Measurements from ENCODE around the gene UGT1A4. TPM values are rescaled to one million over a fixed set of nuclear protein-coding genes. Genes with fewer than 3 reads are reported as not detected.
A peak's percentile ranks its signal among the peaks of the same experiment; 100 is the strongest.

Gene UGT1A4
- total and polyA plus RNA-seq, 10 of the 15 experiments (the other 5 are each of a cell fraction or from before 2014, with no cell fraction given) = not detected

GRCh38 chr2:233708942-233709341, 9.6 kb upstream of the UGT1A4 start:
- H4K20me1 ChIP-seq (ENCODE audit: control insufficient read depth, insufficient read depth) = no peaks in the 10 kb centered on the region
- H3K9ac ChIP-seq (ENCODE audit: control insufficient read depth, insufficient read depth, low read length) = no peak overlapping the region
- FAIRE-seq (no peak), ATAC-seq (no peak), DNase-seq (ENCODE audit: low read depth, low spot score) (no peak)
- no peaks in the 10 kb centered on the region for H3K79me2 ChIP-seq (ENCODE audit: control insufficient read depth, insufficient read depth, low read length)
- ChIA-PET RAD21 (ENCODE audit: unreplicated experiment) (no interaction called here), CTCF (interaction anchor here (0.7 kb wide), 1 partner anchor 304 kb away, joined by 4 read pairs; no protein-coding TSS in a partner anchor), SMC1A (ENCODE audit: uncharacterized antibody, unreplicated experiment) (no interaction called here), POLR2A (no interaction called here)
- no peak overlapping the region for H3K27ac ChIP-seq (ENCODE audit: control insufficient read depth, insufficient read depth)
- no peak overlapping the region for H2AFZ ChIP-seq (ENCODE audit: control insufficient read depth, low read depth, low read length)
- TF ChIP-seq USF1 (IDR thresholded peaks at IDR 0.05; ENCODE audit: borderline replicate concordance, extremely low read length, insufficient read depth, low read depth, low read length) = peak; percentile 2
- TF ChIP-seq HDAC2 (IDR thresholded peaks at IDR 0.05) = no peak
- no peak for TF ChIP-seq GABPA (IDR thresholded peaks at IDR 0.05; ENCODE audit: low read depth)
- TF ChIP-seq RAD21 (IDR thresholded peaks at IDR 0.05; ENCODE audit: insufficient read depth, low read depth, low read length) = no peak
- BruUV-seq (replicated peaks) = no TSS peak
- no peaks in the 10 kb centered on the region for H3K36me3 ChIP-seq (ENCODE audit: control insufficient read depth in 2 of 2, insufficient read depth in 2 of 2, low read length in 1 of 2)
- in situ Hi-C loops (cut with MboI) (no loop called here), intact Hi-C loops (cut with micrococcal nuclease; ENCODE audit: unreplicated experiment) (no loop called here)
- 35% methylated on average over 5 of the region's 5 CpGs for WGBS (ENCODE audit: insufficient coverage, insufficient replicate concordance, low lambda C conversion rate, missing lambda C conversion rate)
- H3K4me3 ChIP-seq = no peak overlapping the region
- H3K9me3 ChIP-seq (replicated peaks; ENCODE audit: control insufficient read depth, insufficient read depth, low read length) = no peaks in the 10 kb centered on the region; the same call in 1 of the 3 replicates
- no peaks in the 10 kb centered on the region for H3K4me1 ChIP-seq (ENCODE audit: control insufficient read depth, insufficient read depth, low read length)
- no peak overlapping the region for H3K4me2 ChIP-seq (ENCODE audit: control insufficient read depth, insufficient read depth)
- H3K27me3 ChIP-seq (replicated peaks in 1 of 2; ENCODE audit: control insufficient read depth in 2 of 2, insufficient read depth in 2 of 2, low read length in 1 of 2) = peaks cover 0 to 4% of the 10 kb centered on the region in 2 experiments; a peak in 1 of 4 replicates

GRCh38 chr2:233711312-233712008, 7.1 kb upstream of the UGT1A4 start:
- ATAC-seq (peak; percentile 96), FAIRE-seq (peak; percentile 81), DNase-seq (ENCODE audit: low read depth, low spot score) (peak; percentile 1)
- no peak overlapping the region for H3K4me3 ChIP-seq
- ChIA-PET CTCF (interaction anchor here (0.5 to 2.0 kb wide), 16 partner anchors 16 to 1540 kb away, joined by 3 to 10 read pairs (median 3); no protein-coding TSS in a partner anchor), SMC1A (ENCODE audit: uncharacterized antibody, unreplicated experiment) (interaction anchor here (2.2 kb wide), 1 partner anchor 306 kb away, joined by 10 read pairs; no protein-coding TSS in a partner anchor), RAD21 (ENCODE audit: unreplicated experiment) (interaction anchor here (0.6 to 1.6 kb wide), 4 partner anchors 20 to 307 kb away, joined by 3 to 4 read pairs (median 4); no protein-coding TSS in a partner anchor), POLR2A (no interaction called here)
- intact Hi-C loops (cut with micrococcal nuclease; ENCODE audit: unreplicated experiment) (loop anchor here (1.0 to 10.0 kb wide), 3 partner anchors 227 to 307 kb away; no protein-coding TSS in a partner anchor), in situ Hi-C loops (cut with MboI) (no loop called here)
- H3K9ac ChIP-seq (ENCODE audit: control insufficient read depth, insufficient read depth, low read length) = no peak overlapping the region
- H4K20me1 ChIP-seq (ENCODE audit: control insufficient read depth, insufficient read depth) = no peaks in the 10 kb centered on the region
- BruUV-seq (replicated peaks) = no TSS peak
- H3K36me3 ChIP-seq (ENCODE audit: control insufficient read depth in 2 of 2, insufficient read depth in 2 of 2, low read length in 1 of 2) = no peaks in the 10 kb centered on the region
- H3K79me2 ChIP-seq (ENCODE audit: control insufficient read depth, insufficient read depth, low read length) = no peaks in the 10 kb centered on the region
- 12% methylated on average over 11 of the region's 11 CpGs for WGBS (ENCODE audit: insufficient coverage, insufficient replicate concordance, low lambda C conversion rate, missing lambda C conversion rate)
- no peak overlapping the region for H2AFZ ChIP-seq (ENCODE audit: control insufficient read depth, low read depth, low read length)
- no peaks in the 10 kb centered on the region for H3K4me1 ChIP-seq (ENCODE audit: control insufficient read depth, insufficient read depth, low read length)
- no peak overlapping the region for H3K27ac ChIP-seq (ENCODE audit: control insufficient read depth, insufficient read depth)
- peaks cover 0 to 4% of the 10 kb centered on the region in 2 experiments; a peak in 1 of 4 replicates for H3K27me3 ChIP-seq (replicated peaks in 1 of 2; ENCODE audit: control insufficient read depth in 2 of 2, insufficient read depth in 2 of 2, low read length in 1 of 2)
- no peak overlapping the region for H3K4me2 ChIP-seq (ENCODE audit: control insufficient read depth, insufficient read depth)
- H3K9me3 ChIP-seq (replicated peaks; ENCODE audit: control insufficient read depth, insufficient read depth, low read length) = no peaks in the 10 kb centered on the region; the same call in 1 of the 3 replicates
- TF ChIP-seq ZNF687 (IDR thresholded peaks at IDR 0.05) (no peak), NR2F1 (conservative IDR thresholded peaks at IDR 0.05) (no peak), CTCF (IDR thresholded peaks at IDR 0.05 in 2 of 3, conservative IDR thresholded peaks at IDR 0.05 in 1 of 3; ENCODE audit: control insufficient read depth in 2 of 3, extremely low read depth in 1 of 3, insufficient read depth in 1 of 3, low read depth in 3 of 3, low read length in 3 of 3) (peak; percentile 82 to 87 (median 85)), SMC3 (IDR thresholded peaks at IDR 0.05; ENCODE audit: borderline replicate concordance, low read length) (peak; percentile 76)

All from GM12878 (cell line).